Caki2 (cell line): ENCODE data around the gene SMYD3. TPM values are rescaled to one million over a fixed set of nuclear protein-coding genes. Genes with fewer than 3 reads are reported as not detected.

Experiments
- DNase-seq: peaks from one replicate; pipeline ENCODE4 v3.0.0-alpha.2; 2015; ENCODE audit warnings: low read depth
- in situ Hi-C: cut with HindIII; loops from 2 replicates; pipeline ENCODE4 v1.10.0; 2016; ENCODE audit warnings: low sequenced_read_pairs, low pct_unique_long_range_greater_than_20kb, mixed read lengths
- total RNA-seq: library from RNA; depleted of rRNA; stranded (reverse); fragments of >200 nt; shearing (Covaris generic); gene quantifications from 2 replicates; pipeline ENCODE4 v1.2.3, GENCODE V29; 2014; ENCODE audit warnings: low replicate concordance

SMYD3 gene
- total RNA-seq, 1 experiment from 2014 or later: 47.7 TPM

- in situ Hi-C loops: no loop called here
- no peak for DNase-seq
Observed at GRCh38 chr1:246193537-246193936, 313.5 kb downstream of the SMYD3 start.

GRCh38 chr1:246189126-246189525 lies 318.0 kb downstream of the SMYD3 start:
- no peak for DNase-seq
- in situ Hi-C loops: no loop called here

DNA sequence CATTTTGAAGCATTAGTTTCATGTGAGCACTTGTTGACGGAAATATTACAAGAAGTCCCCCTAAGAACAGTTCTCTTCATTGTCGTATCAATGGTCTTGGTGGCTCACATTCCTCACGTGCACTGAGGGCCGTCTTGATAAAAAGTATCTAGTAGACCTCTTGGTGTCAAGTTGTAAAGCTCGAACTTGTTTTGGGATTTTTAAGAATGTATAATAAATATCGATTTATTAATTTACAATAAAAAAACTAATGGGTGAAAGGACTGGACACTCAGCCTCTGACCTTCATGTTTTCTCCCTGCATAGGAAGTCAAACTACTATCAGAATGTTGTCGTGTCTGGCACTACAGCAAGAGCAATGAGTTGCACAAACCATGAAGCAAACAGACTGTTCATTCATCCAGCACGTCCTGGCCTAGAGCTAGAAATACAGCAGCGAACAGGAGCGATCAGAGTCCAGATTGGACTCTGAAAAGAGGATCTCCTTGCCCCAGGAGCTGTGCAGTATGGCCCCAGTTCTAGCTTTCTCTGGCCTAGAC lies 319.2 kb downstream of the SMYD3 start:
- in situ Hi-C loops: no loop called here
- DNase-seq: no peak

DNA sequence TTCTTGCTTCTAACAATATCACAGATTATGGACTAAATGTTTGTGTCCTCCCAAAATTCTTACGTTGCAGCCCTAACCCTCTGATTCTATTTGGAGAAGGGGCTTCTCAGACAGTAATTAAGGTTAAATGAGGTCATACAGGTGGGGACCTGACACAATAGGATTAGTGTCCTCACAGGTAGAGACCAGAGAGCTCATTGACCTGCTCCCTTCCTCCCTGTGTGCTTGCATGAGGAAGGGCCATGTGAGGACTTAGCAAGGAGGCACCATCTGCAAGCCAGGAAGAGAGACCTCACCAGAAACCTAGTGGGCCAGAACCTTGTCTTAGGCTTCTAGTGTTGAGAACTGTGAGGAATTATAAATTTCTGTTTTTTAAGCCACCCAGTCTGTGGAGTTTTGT lies 322.6 kb downstream of the SMYD3 start:
- in situ Hi-C loops: no loop called here
- DNase-seq: no peak

- in situ Hi-C loops: no loop called here
- DNase-seq: no peak
Observed at GRCh38 chr1:246182149-246182851, 324.8 kb downstream of the SMYD3 start.

DNA sequence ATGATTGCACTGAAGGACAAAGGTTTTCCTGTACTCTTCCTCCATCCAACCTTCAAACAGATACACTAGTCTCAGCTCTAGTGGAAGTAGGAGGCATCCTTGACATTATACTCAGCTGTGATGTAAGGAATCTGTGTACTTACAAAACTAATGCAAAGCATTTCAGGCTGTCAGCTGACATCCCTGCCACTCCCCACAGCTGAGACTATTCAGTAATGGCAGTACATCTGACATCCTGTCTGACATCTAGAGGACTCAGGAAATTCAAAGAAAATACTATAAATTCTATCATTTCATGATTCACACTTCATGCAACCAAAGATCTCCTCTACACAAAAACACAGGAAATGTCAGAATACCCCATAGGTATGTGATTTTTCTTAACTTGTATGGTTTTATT lies 325.8 kb downstream of the SMYD3 start:
- DNase-seq: no peak
- in situ Hi-C loops: no loop called here

GRCh38 chr1:246179401-246179800 lies 327.7 kb downstream of the SMYD3 start:
- in situ Hi-C loops: no loop called here
- no peak for DNase-seq

DNA sequence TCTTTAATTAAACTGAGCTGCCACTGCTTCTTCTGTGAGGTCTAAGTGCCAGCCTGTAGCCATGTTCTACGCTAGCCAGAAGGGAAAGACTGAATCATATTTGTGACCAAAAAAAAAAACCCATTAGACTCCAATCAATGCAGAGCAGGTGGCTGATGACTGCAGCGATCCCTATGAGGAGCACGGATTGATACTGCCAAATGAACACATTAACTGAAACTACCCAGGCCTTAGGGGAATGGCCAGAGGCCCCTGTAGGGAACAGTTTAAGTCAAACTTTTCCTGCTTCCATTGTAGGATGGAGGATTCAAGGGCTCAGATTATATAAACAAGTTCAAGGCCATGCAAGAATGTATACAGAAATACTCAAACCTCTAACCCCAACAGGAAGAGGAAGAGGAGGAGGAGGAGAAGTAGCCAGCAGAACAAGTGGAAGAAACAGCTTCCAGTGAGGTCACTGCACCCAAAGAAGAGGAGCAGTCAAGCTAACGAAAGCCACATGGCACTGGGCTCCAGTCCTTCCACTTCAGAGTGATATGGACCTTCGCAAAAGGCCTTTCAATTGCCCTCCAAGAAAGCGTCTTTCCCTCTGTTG lies 328.3 kb downstream of the SMYD3 start:
- in situ Hi-C loops: no loop called here
- no peak for DNase-seq

DNA sequence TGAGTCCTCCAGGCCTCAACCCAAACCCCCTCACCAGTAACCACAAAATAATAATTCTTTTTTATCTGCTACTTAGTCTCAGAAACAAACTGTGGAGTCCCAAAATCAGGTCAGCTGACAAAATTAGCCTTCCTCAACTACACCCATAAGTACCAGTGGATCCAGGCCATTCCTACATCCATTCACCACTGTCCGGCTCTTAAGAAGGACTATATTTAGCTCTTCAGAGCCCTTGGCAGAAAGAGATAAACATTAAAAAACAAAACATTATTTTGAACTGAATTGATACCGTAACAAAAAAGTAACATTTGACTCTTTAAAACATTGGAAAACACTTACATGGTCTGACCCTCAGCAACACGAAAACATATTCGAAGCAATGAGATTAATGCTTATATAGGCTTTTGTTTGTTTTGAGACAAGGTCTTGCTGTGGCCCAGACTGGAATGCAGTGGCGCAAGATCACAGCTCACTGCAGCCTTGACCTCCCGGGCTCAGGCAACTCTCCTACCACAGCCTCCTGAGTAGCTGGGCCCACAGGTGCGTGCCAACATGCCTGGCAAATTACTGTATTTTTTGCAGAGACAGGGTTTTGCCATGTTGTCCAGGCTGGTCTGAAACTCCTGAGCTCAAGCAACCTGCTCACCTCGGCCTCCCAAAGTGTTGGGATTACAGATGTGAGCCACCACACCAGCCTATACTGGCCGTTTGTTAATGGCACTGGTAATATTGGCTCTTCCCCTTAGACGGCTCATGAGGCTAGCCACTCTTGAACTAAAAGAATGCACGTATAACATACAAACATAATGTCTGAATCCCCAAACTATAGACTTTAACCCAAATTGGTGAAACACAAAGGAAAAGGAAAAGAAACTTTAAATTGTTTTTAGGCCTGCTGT lies 330.7 kb downstream of the SMYD3 start:
- DNase-seq: no peak
- in situ Hi-C loops: no loop called here

DNA sequence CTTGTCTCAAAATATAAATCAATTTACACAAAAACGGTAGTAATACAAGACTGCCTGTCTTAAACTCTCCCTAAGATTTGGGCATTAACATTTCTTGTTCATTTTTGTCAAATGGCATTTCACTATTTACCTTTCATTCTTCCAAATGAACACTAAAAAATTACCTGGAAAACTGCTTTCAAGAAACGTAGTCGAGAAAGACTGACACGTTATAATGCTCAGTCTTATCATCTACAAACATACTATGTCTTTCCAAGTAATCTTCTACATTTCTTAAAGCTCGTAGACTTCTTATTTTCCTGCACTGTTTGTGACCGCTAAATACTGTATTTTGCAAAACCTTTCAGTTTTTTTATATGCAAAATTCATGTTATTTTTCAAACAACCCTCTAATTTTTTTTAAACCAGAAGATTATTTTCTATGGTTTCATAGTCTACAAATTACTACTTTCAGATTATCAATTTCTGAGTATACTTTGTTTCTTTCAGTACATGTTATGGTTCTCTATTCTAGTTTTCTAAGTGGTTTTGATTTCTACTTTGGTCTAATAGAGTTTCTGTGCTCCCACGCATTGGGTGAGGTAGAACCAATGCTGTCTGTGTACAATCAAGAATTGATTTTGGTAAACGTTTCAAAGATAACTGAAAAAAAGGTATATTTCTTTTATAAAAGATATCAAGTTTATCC lies 336.4 kb downstream of the SMYD3 start:
- DNase-seq: no peak
- in situ Hi-C loops: no loop called here

GRCh38 chr1:246169486-246169885 lies 337.6 kb downstream of the SMYD3 start:
- in situ Hi-C loops: no loop called here
- DNase-seq: no peak

DNA sequence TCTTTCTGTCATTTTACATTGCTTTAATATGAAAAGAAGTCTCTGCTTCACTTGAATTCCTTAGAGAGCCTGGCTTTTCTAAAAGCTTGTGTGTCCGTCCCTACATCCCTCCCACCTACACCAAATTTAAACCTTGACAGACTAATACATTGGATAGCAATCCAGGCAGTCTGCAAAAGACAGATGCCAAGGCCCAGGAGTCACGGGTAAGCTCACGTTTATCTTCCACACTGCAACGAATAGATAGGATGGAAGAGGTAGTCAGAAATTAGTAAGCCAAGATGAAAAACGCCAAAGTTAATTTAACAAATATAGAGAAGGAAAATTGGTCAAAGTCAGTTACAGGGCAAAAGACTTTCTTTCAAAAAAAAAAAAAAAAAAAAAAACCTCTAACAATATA lies 338.1 kb downstream of the SMYD3 start:
- in situ Hi-C loops: no loop called here
- no peak for DNase-seq

DNA sequence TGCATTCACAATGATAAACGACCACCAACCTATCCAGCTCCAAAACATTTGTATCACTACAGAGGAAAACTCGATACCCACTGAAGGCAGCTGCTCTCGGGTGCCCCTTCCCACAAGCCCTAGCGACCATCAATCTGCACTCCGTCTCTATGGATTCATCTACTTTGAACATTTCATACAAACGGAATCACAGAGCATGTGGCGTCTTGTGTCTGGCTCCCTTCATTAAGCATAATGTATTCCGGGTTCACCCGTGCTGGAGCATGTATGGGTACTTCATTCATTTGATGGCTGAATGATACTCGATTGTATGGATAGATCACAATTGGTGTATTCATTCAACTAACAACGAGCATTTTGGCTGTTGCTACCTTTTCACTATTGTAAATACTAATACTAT lies 340.2 kb downstream of the SMYD3 start:
- DNase-seq: no peak
- in situ Hi-C loops: no loop called here

- in situ Hi-C loops: no loop called here
- DNase-seq: no peak
Observed at GRCh38 chr1:246165826-246166709, 341.0 kb downstream of the SMYD3 start.

DNA sequence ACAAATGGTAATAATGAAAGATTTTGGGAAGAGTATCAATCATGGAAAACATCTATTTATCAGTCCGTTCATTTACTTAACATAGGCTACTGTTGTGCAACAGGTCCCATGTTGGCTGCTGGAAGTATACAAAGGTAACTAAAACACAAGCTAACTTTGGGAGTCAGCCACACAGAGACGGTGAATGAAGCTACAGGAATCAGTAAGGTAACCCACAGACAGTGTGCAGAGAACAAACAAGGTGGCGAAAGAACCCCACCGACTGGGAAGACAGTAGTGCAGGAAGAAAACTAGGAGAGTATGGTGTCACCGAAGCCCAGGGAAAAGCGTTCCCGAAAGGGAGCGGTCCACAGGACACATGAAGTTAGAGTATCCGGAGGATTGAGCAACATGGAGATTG lies 342.3 kb downstream of the SMYD3 start:
- in situ Hi-C loops: no loop called here
- DNase-seq: no peak

GRCh38 chr1:246162560-246162959 lies 344.5 kb downstream of the SMYD3 start:
- in situ Hi-C loops: no loop called here
- no peak for DNase-seq

DNA sequence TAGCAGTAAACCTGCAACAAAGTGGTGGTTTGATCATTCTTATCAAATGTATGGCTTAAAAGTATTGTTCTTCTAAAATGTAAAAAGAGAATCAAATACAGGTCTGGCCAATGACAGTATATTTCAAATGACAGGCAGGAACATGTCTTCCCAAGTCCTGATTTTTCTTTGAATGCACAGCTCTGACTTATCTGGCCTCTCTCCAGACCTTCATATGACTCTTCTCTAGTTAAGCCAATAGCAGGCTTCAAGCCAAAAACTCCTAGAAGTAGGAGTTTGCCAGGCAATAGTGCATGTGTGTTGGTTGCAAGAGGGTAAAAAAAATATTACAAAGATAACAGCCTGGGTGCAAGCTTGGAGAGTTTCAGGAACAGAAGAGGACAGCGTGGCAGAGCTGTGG lies 345.5 kb downstream of the SMYD3 start:
- DNase-seq: no peak
- in situ Hi-C loops: no loop called here

DNA sequence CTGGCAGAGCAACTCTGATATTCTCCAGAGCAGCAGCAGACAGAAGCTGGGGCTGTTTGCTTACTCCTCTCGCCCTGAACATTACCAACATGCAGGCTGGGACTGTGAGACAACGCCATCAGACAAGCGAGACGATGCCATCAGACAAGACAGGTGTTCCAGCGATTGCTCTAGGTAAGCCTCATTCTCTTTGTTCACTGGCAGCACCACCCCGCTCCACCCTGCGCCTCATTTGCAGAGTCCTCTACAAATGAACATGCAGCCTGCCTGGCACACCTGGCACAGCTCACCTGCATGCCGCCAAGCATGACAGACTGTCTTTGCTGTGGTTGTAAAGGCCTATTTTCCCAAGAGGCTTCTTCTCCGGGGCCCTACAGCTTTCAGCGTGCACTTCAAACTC lies 346.2 kb downstream of the SMYD3 start:
- in situ Hi-C loops: no loop called here

More for the DNA sequence above, 346.2 kb downstream of the SMYD3 start:
- no peak for DNase-seq
